Erythroblast (primary cell): Measurements from ENCODE around the gene TUBB.

ENCODE experiments used
- GATA1 ChIP-seq: IDR thresholded peaks from 2 replicates; pipeline ENCODE4 v1.6.1; 2011; ENCODE audit warnings: low read depth, mild to moderate bottlenecking, control low read depth, low read length, moderate library complexity
- POLR2A ChIP-seq: IDR thresholded peaks from 2 replicates; pipeline ENCODE4 v1.6.1; 2011; ENCODE audit warnings: mild to moderate bottlenecking, low read length

- no peak for TF ChIP-seq POLR2A
- no peak for TF ChIP-seq GATA1
Measured at GRCh38 chr6:30754631-30755030, 34.5 kb downstream of the TUBB start.
